Epithelial cell of esophagus (primary cell): Measurements from ENCODE around the gene HCRTR1.
"Not testable (repeated sequence)": the region's sequence is repeated elsewhere in the genome, so short reads cannot be mapped to it uniquely, and the experiment has no call there.

Experiments used
- DNase-seq: peaks from one replicate; pipeline ENCODE4 v3.0.0; 2010; ENCODE audit warnings: low read depth
- H3K4me3 ChIP-seq: 2 replicates; pipeline ENCODE4 v1.5.1; 2011; ENCODE audit warnings: mild to moderate bottlenecking, low read length, control low read depth
- TF ChIP-seq, protein P1 (sequence below): IDR thresholded peaks from 2 replicates; pipeline ENCODE4 v1.5.1; 2011; ENCODE audit warnings: low read depth, mild to moderate bottlenecking, low read length, control low read depth, inconsistent platforms; ENCODE audit not compliant: insufficient read depth; ENCODE audit errors: missing control alignments

HCRTR1 gene

DNA sequence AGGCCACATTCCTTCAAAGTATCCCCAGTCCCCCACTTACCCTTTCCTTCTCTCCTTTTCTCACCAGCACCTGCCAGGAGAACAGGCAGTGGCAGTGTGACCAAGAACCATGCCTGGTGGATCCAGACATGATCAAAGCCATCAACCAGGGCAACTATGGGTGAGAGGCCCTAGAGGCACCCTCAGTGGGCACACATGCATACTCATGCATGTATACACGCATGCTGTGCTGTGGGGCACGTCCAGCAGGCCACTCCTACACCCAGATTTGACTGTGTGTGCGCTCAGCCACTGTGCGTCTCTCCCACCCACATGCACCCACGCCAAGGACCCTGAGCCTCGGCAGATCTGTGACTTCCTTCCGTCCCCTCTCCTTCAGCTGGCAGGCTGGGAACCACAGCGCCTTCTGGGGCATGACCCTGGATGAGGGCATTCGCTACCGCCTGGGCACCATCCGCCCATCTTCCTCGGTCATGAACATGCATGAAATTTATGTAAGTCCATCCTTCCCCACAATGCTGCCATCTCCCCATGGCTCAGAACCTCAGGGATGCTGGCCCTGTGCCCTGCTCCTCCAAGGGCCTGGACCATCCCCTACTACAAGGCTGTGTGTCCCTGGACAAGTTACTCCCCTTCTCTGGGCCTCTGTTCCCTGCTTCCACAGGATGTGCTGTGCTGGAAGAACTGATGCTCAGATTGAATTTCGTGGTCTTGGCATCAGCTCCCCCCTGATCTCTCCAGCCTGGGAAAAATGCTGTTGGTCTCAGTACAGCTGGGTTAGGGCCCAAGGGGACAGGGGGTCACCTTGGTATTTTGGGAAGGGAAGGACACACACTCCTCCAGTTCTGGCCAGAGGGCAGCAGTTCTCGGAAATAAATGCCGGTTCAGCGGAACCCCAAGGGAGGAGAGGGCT lies 34.2 kb upstream of the HCRTR1 start:
- TF ChIP-seq, protein P1, sequence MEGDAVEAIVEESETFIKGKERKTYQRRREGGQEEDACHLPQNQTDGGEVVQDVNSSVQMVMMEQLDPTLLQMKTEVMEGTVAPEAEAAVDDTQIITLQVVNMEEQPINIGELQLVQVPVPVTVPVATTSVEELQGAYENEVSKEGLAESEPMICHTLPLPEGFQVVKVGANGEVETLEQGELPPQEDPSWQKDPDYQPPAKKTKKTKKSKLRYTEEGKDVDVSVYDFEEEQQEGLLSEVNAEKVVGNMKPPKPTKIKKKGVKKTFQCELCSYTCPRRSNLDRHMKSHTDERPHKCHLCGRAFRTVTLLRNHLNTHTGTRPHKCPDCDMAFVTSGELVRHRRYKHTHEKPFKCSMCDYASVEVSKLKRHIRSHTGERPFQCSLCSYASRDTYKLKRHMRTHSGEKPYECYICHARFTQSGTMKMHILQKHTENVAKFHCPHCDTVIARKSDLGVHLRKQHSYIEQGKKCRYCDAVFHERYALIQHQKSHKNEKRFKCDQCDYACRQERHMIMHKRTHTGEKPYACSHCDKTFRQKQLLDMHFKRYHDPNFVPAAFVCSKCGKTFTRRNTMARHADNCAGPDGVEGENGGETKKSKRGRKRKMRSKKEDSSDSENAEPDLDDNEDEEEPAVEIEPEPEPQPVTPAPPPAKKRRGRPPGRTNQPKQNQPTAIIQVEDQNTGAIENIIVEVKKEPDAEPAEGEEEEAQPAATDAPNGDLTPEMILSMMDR = no peak
- DNase-seq = no peak
- no peak overlapping the region for H3K4me3 ChIP-seq

- DNase-seq = no peak
- TF ChIP-seq, protein P1 = no peak
- no peak overlapping the region for H3K4me3 ChIP-seq
Observed at GRCh38 chr1:31583995-31584868, 33.3 kb upstream of the HCRTR1 start.

- no peak overlapping the region for H3K4me3 ChIP-seq
- TF ChIP-seq, protein P1 = no peak
- no peak for DNase-seq
Observed at GRCh38 chr1:31584869-31585735, 32.4 kb upstream of the HCRTR1 start.

DNA sequence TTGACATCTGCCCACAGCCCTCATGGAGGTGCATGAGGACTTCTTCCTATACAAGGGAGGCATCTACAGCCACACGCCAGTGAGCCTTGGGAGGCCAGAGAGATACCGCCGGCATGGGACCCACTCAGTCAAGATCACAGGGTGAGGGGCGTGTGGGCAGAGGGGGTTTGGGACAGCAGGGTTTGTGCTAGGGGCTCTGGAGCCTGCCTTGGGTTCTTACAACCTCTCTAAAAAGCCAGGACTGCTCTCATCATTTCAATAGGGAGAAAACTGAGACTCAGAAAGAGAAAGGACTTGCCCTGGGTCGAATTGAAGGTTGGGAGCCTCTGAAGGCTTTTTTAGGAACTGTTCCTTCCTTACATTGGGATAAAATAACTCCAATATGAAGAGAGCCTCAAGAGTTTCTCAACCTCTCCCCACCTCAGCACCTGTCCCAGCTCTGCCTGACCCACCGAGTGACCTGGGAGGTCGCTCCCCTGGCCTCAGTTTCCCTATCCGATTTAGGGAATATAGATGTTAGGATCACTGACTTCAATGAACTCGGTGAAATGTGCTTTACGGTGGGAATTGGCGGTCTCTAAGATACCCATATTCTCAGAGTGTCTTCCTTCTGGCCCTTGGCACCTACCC lies 31.6 kb upstream of the HCRTR1 start:
- H3K4me3 ChIP-seq = no peak overlapping the region
- TF ChIP-seq, protein P1 = no peak
- DNase-seq = no peak

GRCh38 chr1:31586376-31587327 lies 30.8 kb upstream of the HCRTR1 start:
- TF ChIP-seq, protein P1 = no peak
- no peak for DNase-seq
- H3K4me3 ChIP-seq = no peak overlapping the region

GRCh38 chr1:31587328-31587699 lies 30.2 kb upstream of the HCRTR1 start:
- DNase-seq, H3K4me3 ChIP-seq: not testable (repeated sequence)
